Fibroblast of skin of left biceps (primary cell): ENCODE measurements around the gene POU2AF3.

Source experiments
- DNase-seq, 2 experiments: peaks; one replicate each; pipeline ENCODE4 v3.0.0-alpha.2; 2013; ENCODE audit warnings: low read depth in 2 of 2

POU2AF3 gene

GRCh38 chr11:111329306-111330204, 31.2 kb downstream of the POU2AF3 start:
- DNase-seq: no peak

GRCh38 chr11:111330234-111330893, 32.0 kb downstream of the POU2AF3 start:
- no peak for DNase-seq

GRCh38 chr11:111331711-111332479, 33.5 kb downstream of the POU2AF3 start:
- DNase-seq: no peak

- no peak for DNase-seq
These were observed 36.5 kb downstream of the POU2AF3 start for GRCh38 chr11:111334532-111335502.

- DNase-seq: no peak
These were observed 37.2 kb downstream of the POU2AF3 start for GRCh38 chr11:111335549-111335948.

- no peak for DNase-seq
These were observed 37.7 kb downstream of the POU2AF3 start for GRCh38 chr11:111336062-111336461.

GRCh38 chr11:111336582-111337256, 38.4 kb downstream of the POU2AF3 start:
- peak; percentile 41 to 46 for DNase-seq

GRCh38 chr11:111339758-111340388, 41.5 kb downstream of the POU2AF3 start:
- no peak for DNase-seq

- DNase-seq: no peak
These were observed 44.0 kb downstream of the POU2AF3 start for GRCh38 chr11:111342329-111342728.

- DNase-seq: peak; percentile 50 to 60
These were observed 45.7 kb downstream of the POU2AF3 start for GRCh38 chr11:111344032-111344431.

GRCh38 chr11:111347002-111347722, 48.8 kb downstream of the POU2AF3 start:
- no peak for DNase-seq

- DNase-seq: no peak
These were observed 49.4 kb downstream of the POU2AF3 start for GRCh38 chr11:111347723-111348115.

GRCh38 chr11:111348147-111348546, 49.8 kb downstream of the POU2AF3 start:
- no peak for DNase-seq

GRCh38 chr11:111349191-111349695, 50.9 kb downstream of the POU2AF3 start:
- DNase-seq: no peak

- DNase-seq: no peak
These were observed 52.5 kb downstream of the POU2AF3 start for GRCh38 chr11:111350811-111351210.

GRCh38 chr11:111351374-111352055, 53.2 kb downstream of the POU2AF3 start:
- no peak for DNase-seq

- DNase-seq: no peak
These were observed 53.9 kb downstream of the POU2AF3 start for GRCh38 chr11:111352231-111352746.
